BJ (cell line): Measurements from ENCODE around the gene EGLN1. TPM values are rescaled to one million over a fixed set of nuclear protein-coding genes. Genes with fewer than 3 reads are reported as not detected.

Source experiments
- CTCF ChIA-PET: fragments of 350-600 bp; formaldehyde crosslinking; extraction: SDS; loops from one replicate; lab custom pipeline; 2021; ENCODE audit warnings: antibody characterized with exemption, inconsistent platforms; lab: Yijun Ruan, JAX
- POLR2A ChIA-PET: fragments of 300-600 bp; sonication (Branson Sonifier 250); formaldehyde crosslinking; extraction: SDS; loops from one replicate; lab custom pipeline; 2021; ENCODE audit warnings: antibody characterized with exemption; lab: Charles Lee
- DNase-seq: peaks from one replicate; pipeline ENCODE4 v3.0.0-alpha.2; 2011; ENCODE audit warnings: low read depth
- H3K27me3 ChIP-seq: 2 replicates; pipeline ENCODE4 v1.6.0; 2011; ENCODE audit warnings: low read length; ENCODE audit not compliant: control insufficient read depth, insufficient read depth
- H3K36me3 ChIP-seq: 2 replicates; pipeline ENCODE4 v1.5.1; 2011; ENCODE audit warnings: low read length; ENCODE audit not compliant: control insufficient read depth, insufficient read depth
- H3K4me3 ChIP-seq: 2 replicates; pipeline ENCODE4 v1.5.1; 2011; ENCODE audit warnings: low read depth, mild to moderate bottlenecking, control low read depth, low read length
- CTCF ChIP-seq: IDR thresholded peaks from 2 replicates; pipeline ENCODE4 v1.5.1; 2011; ENCODE audit warnings: low read depth, mild to moderate bottlenecking, control low read depth, inconsistent platforms, low read length, moderate library complexity; ENCODE audit not compliant: insufficient read depth
- polyA plus RNA-seq: library from polyadenylated mRNA; depleted of rRNA; stranded (reverse); fragments of >200 nt; gene quantifications from 2 replicates; pipeline ENCODE4 v1.2.3, GENCODE V29; 2011

EGLN1 gene
- polyA plus RNA-seq, 1 experiment: 17.5 TPM

DNA sequence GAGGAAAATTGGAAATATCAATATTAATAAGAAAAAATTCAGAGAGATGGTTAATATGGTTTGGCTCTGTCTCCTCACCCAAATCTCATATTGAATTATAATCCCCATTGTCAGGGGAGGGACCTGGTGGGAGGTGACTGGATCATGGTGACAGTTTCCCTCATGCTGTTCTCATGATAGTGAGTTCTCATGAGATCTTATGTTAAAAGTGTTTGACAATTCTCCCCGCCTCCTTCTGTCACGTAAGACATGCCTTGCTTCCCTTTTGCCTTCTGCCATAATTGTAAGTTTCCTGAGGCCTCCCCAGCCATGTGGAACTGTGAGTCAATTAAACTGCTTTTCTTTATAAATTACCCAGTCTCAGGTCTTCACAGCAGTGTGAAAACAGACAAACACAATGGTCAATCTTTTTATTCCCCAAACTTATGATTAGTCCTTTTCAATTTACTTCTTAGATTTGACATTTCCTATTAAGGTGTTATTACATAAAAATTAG, 11.0 kb downstream of the EGLN1 start:
- DNase-seq: no peak
- Histone ChIP-seq H3K27me3 (no peaks in the 10 kb centered on the region), H3K4me3 (no peak overlapping the region), H3K36me3 (0 out of 2 replicates have a peak, but pooled peaks cover 3% of the 10 kb centered on the region)
- POLR2A ChIA-PET: interaction anchor here (0.6 kb wide), 1 partner anchor 9 kb away, joined by 4 read pairs; no protein-coding TSS in a partner anchor
- TF ChIP-seq CTCF: no peak
- CTCF ChIA-PET: interaction anchor here (0.8 to 1.1 kb wide), 2 partner anchors 9 to 18 kb away, joined by 3 to 5 read pairs; no protein-coding TSS in a partner anchor

- Histone ChIP-seq H3K4me3 (no peak overlapping the region), H3K27me3 (no peaks in the 10 kb centered on the region), H3K36me3 (0 out of 2 replicates have a peak, but pooled peaks cover 3% of the 10 kb centered on the region)
- DNase-seq: no peak
- no peak for TF ChIP-seq CTCF
- ChIA-PET POLR2A (interaction anchor here (0.6 kb wide), 1 partner anchor 10 kb away, joined by 4 read pairs; no protein-coding TSS in a partner anchor), CTCF (interaction anchor here (0.8 to 1.2 kb wide), 3 partner anchors 10 to 17 kb away, joined by 3 to 5 read pairs (median 5); no protein-coding TSS in a partner anchor)
These were observed 12.0 kb downstream of the EGLN1 start for GRCh38 chr1:231410036-231410612.

- POLR2A ChIA-PET: no interaction called here
- no peak for TF ChIP-seq CTCF
- CTCF ChIA-PET: no interaction called here
- Histone ChIP-seq H3K36me3 (0 out of 2 replicates have a peak, but pooled peaks cover 3% of the 10 kb centered on the region), H3K27me3 (no peaks in the 10 kb centered on the region), H3K4me3 (no peak overlapping the region)
- DNase-seq: no peak
These were observed 13.5 kb downstream of the EGLN1 start for GRCh38 chr1:231408528-231409094.

DNA sequence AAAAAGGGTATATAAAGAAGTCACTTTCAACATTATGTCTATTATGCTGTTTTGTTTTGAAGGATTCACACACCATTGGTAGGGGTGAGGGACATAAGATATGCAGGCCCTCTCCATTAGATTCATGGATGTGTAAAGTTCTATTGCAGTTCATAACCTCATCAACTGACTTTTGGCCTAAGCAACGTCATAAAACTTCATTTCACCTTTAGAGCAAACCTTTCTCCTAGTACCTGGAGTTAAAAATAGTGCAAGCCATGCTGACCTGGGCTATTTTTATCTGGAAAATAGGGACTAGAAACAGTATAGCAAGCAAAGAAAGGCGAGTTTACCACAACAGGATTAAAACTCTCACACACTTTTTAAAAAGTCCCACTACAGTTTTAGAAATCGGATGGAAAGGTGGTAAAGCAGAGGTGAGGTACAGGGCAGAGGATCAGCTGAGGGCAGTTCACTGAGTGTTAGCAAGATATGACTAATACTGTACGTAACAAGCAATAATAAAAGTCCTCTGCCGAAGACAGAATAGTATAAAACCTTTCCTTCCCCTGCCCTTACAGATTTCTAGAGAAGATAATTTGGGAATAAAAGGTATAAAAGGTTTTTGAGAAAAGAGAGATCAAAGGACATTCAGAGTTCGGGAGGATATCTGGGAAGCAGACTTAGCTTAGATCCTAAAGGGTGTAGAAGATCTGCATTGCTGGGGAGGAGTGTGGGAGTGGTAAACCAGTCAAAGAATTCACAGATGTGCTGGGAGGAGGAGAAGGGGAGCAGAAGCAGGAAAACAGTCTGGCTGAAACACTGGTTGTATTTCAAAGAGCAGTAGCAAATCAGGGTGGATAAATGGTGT, 14.3 kb downstream of the EGLN1 start:
- CTCF ChIA-PET: no interaction called here
- POLR2A ChIA-PET: no interaction called here
- H3K36me3 ChIP-seq: 0 out of 2 replicates have a peak, but pooled peaks cover 3% of the 10 kb centered on the region
- H3K4me3 ChIP-seq: no peak overlapping the region
- H3K27me3 ChIP-seq: no peaks in the 10 kb centered on the region
- DNase-seq: no peak
- TF ChIP-seq CTCF: no peak
